SH-SY5Y (cell line): Measurements from ENCODE around the gene MACO1.

ENCODE experiments used
- GATA2 ChIP-seq: IDR thresholded peaks from 2 replicates; pipeline ENCODE4 v1.6.1; 2011; ENCODE audit warnings: mild to moderate bottlenecking, low read depth, low read length
- GATA3 ChIP-seq: IDR thresholded peaks from 2 replicates; pipeline ENCODE4 v1.6.1; 2011; ENCODE audit warnings: low read depth, mild to moderate bottlenecking, low read length, moderate library complexity

DNA sequence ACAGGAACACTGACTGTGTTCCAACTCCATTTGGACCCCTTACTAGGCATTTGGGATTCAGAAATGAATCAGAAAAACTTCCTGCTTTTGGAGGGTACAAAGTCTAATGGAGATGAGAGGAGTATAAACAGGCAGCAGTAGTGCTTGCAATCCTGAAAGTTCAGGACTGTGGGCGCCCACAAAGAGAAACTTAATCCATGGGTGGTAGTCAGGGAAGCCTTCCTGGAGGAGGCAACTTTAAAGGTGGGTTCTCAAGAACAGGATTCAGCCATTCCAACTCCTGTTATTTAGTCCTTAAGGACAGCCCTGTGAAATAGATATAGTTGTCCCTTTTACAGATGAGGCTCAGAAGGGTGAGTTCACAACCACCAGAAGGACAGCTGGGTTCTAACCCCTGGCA lies 110.7 kb downstream of the MACO1 start:
- TF ChIP-seq GATA2 (no peak), GATA3 (no peak)
